Dendritic cell treated with granulocyte-macrophage colony-stimulating factor and Interleukin-4, amounts not matched to agents 40 ng/mL and 50 ng/mL, for 4 days (primary cell): ENCODE data around the gene SNHG17.
"Not testable (repeated sequence)": the region's sequence is repeated elsewhere in the genome, so short reads cannot be mapped to it uniquely, and the experiment has no call there.

Source experiments
- H3K27ac Mint-ChIP-seq: one replicate; pipeline ENCODE4 v1.8.0; 2022; ENCODE audit warnings: mild to moderate bottlenecking, mixed read lengths
- H3K27me3 Mint-ChIP-seq: one replicate; pipeline ENCODE4 v1.8.0; 2022; ENCODE audit warnings: mild to moderate bottlenecking, mixed read lengths
- H3K36me3 Mint-ChIP-seq: one replicate; pipeline ENCODE4 v1.8.0; 2022; ENCODE audit warnings: low read depth, mixed read lengths
- H3K4me1 Mint-ChIP-seq: one replicate; pipeline ENCODE4 v1.8.0; 2022; ENCODE audit warnings: low read depth, mixed read lengths
- H3K4me3 Mint-ChIP-seq: one replicate; pipeline ENCODE4 v1.8.0; 2022; ENCODE audit warnings: mild to moderate bottlenecking, moderate library complexity, mixed read lengths
- H3K9me3 Mint-ChIP-seq: one replicate; pipeline ENCODE4 v1.8.0; 2022; ENCODE audit warnings: mixed read lengths
- intact Hi-C: fragments of 100-400 bp; cut with micrococcal nuclease; formaldehyde crosslinking; loops from one replicate; pipeline ENCODE4 v1.15.0; 2022

The SNHG17 gene

DNA sequence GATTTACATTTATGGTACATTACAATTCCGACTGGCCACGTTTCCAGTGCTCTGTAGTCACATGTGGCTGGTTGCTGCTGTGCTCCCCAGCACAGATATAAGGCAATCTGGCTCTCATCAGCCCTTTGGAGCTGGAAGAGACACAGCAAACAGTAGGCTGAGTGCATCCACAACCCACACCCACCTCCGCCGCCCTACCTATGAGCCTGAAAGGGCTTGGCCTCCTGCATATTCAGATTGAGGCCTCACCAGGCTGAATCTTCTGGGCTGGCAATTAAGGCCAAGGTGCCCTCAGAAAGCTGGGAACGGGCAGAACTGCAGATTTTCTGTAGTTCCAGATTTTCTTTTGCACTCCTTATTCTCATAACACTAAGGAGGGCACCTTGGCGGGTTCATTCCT lies 2.7 kb upstream of the SNHG17 start:
- Mint-ChIP-seq H3K4me3 (no peak overlapping the region), H3K4me1 (peaks cover 17% of the 10 kb centered on the region), H3K27me3 (peaks cover 26% of the 10 kb centered on the region), H3K36me3 (peaks cover 25% of the 10 kb centered on the region), H3K27ac (no peak overlapping the region), H3K9me3 (no peaks in the 10 kb centered on the region)
- intact Hi-C loops, result no loop called here

DNA sequence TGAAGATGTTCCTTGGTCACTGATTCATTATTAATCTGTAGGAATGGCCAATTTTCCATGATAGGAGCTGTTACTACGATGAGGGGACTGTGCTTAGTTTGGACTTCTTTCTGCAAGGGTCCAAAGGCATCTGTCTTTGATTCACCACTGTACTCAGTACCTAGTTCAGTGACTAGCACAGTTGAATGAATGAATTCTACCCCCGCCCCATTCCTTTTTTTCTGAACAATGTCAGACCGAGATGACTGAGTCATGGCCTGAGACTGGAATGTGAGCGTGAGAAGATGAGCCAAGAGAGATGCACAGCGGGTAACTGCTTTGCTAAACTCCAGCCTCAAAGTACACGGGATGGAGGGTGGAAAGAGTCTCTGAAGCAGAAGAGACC lies 419 bp upstream of the SNHG17 start:
- Mint-ChIP-seq H3K4me1 (peaks cover 37% of the 10 kb centered on the region), H3K27ac (no peak overlapping the region), H3K27me3 (peaks cover 9% of the 10 kb centered on the region), H3K4me3 (no peak overlapping the region), H3K36me3 (peaks cover 47% of the 10 kb centered on the region), H3K9me3 (no peaks in the 10 kb centered on the region)
- intact Hi-C loops, result loop anchor here (1.0 kb wide), 1 partner anchor 11 kb away; no protein-coding TSS in a partner anchor

DNA sequence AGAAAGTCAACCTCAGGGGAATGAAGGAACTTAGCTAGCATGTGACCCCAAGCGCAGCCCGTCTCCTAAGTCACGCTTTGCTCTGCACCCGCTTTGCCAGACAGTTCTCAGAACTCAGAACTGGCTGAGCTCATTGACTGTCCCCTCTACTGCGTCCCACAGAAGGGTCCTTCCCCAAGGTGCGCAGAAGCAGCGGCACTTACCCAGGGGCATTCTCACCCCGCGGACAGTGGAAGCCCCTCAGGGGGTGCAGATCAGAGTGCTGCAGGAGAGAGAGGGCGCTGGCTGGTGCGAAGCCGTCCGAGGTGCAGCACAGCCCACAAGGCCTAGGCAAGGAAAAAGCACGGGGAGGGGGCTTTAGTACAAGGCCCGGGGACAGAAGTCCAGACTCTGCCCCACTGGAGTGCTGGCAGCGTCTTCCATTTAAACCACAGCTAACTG lies 807 bp downstream of the SNHG17 start:
- Mint-ChIP-seq H3K27ac (peak overlapping the region; percentile 91), H3K4me1 (peaks cover 42% of the 10 kb centered on the region), H3K36me3 (peaks cover 56% of the 10 kb centered on the region), H3K9me3 (no peaks in the 10 kb centered on the region), H3K4me3 (peak overlapping the region; percentile 88), H3K27me3 (peaks cover 8% of the 10 kb centered on the region)
- intact Hi-C loops, result no loop called here

DNA sequence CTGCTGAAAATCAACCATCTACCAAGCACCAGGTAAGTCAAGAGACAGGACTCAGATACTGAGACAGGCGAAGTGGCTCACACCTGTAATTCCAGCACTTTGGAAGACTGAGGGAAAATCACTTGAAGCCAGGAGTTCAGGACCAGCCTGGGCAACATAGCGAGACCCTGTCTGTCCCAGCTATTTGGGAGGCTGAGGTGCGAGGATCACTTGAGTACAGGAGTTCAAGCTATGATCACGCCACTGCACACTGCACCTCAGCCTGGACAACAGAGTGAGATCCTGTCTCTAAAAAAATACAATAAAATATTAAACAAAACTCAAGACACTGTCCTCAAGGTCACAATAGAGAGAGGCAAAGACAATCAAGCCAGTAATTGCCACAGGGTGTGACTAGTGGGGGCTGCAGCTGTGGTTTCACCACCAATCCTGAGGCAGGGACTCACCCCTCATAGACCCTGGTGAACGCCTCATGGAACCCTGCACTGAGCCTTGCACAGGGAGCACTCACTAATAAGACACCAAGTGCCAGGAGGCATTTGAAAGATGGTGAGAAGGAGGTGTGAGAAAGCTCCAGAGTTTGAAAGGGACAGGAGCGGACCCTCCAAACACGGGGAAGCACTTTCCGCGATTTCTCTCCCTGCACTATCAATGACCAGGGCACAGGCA lies 1.7 kb downstream of the SNHG17 start:
- Mint-ChIP-seq H3K27me3 (peaks cover 2% of the 10 kb centered on the region), H3K36me3 (peaks cover 65% of the 10 kb centered on the region), H3K9me3 (no peaks in the 10 kb centered on the region), H3K4me1 (peaks cover 51% of the 10 kb centered on the region), H3K27ac (peak overlapping the region; percentile 91), H3K4me3 (peak overlapping the region; percentile 88)
- intact Hi-C loops, result no loop called here

DNA sequence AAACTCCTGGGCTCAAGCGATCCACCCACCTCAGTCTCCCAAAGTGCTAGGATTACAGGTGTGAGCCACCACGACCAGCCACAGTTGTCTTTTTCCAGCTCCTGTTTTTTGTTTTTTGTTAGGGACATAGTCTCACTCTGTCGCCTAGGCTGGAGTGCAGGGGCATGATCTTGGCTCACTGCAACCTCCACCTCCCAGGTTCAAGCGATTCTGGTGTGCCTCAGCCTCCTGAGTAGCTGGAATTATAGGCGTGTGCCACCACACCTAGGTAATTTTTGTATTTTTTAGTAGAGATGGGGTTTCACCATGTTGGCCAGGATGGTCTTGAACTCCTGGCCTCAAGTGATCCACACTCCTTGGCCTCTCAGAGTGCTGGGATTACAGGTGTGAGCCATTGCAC lies 2.3 kb downstream of the SNHG17 start:
- Mint-ChIP-seq H3K4me1 (peaks cover 57% of the 10 kb centered on the region), H3K36me3 (peaks cover 71% of the 10 kb centered on the region)
- H3K27me3 Mint-ChIP-seq, H3K4me3 Mint-ChIP-seq, intact Hi-C loops, H3K9me3 Mint-ChIP-seq, H3K27ac Mint-ChIP-seq: not testable (repeated sequence)

DNA sequence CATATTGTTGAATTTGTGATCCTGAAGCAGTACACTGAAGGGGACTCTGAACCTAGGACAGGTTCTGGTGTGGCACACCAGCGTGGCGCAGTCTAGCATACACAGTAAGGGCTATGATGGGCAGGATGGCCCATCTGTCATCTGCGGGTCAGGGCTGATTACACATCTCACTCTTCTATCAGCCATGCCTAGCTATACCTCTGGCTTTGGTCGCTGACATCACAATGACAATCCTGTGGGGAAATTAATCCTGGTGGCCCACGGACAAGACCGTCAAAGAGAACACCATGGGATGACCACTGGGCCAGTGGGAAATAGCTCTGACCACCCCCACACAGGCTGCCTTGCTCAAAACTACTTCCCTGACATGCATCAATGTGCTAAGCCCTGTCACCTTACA lies 2.8 kb downstream of the SNHG17 start:
- Mint-ChIP-seq H3K4me3 (no peak overlapping the region), H3K4me1 (peaks cover 62% of the 10 kb centered on the region), H3K27me3 (no peaks in the 10 kb centered on the region), H3K36me3 (peaks cover 77% of the 10 kb centered on the region), H3K27ac (no peak overlapping the region), H3K9me3 (no peaks in the 10 kb centered on the region)
- intact Hi-C loops, result no loop called here

DNA sequence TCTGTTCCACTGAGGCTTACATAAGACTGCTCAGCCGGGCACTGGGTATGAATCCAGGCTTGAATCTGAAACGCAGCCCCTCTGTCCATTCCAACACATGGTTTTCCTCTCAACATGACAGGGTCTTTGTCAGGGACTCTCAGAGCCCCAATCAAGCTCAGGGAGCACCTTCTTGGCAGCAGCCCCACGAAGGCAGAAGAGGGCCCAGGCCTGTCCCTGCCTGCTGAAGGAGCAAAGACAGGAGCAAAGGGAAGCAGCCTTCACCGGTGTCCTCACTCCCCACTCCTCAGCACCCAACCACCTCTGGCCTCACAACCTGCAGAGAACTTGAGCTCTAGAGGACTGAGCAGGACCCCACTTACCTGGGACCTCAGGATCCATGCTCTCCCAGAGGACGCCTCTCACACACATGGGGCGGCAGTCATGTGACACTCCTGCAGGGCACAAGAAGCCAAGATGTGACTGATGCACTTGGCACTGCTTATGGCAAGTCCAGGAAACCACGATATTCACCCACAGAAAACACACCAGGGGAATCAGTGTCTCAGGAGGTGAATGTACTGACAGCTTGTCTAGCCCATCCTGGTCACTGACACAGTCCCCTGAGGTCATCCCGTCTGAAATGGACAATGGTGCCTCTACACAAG lies 4.3 kb downstream of the SNHG17 start:
- intact Hi-C loops, result no loop called here
- Mint-ChIP-seq H3K4me1 (peaks cover 75% of the 10 kb centered on the region), H3K36me3 (peaks cover 92% of the 10 kb centered on the region), H3K27me3 (no peaks in the 10 kb centered on the region), H3K4me3 (no peak overlapping the region), H3K9me3 (no peaks in the 10 kb centered on the region), H3K27ac (no peak overlapping the region)

DNA sequence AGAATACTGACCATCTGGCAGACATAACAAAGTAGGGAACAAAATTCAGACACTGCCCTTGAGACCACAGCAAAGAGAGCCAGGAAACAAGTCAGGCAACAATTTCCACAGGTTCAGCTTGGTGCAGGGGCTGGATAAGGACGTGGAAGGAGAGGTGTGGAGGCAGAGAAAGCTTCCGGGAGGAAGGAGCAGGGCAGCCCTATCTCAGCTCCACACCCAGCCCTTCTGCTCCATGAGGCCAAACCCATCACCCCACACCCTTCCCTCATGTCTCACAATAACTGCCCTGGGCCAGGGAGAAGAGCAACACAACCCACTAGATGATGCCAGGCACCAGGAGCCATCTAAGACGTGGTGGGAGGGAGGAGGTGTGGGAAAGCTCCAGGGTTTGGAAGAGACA lies 5.8 kb downstream of the SNHG17 start:
- H3K4me3 Mint-ChIP-seq, result no peak overlapping the region
- H3K9me3 Mint-ChIP-seq, result no peaks in the 10 kb centered on the region
- intact Hi-C loops, result no loop called here
- H3K36me3 Mint-ChIP-seq, result peaks cover 97% of the 10 kb centered on the region
- H3K27me3 Mint-ChIP-seq, result no peaks in the 10 kb centered on the region
- no peak overlapping the region for H3K27ac Mint-ChIP-seq
- peaks cover 79% of the 10 kb centered on the region for H3K4me1 Mint-ChIP-seq

DNA sequence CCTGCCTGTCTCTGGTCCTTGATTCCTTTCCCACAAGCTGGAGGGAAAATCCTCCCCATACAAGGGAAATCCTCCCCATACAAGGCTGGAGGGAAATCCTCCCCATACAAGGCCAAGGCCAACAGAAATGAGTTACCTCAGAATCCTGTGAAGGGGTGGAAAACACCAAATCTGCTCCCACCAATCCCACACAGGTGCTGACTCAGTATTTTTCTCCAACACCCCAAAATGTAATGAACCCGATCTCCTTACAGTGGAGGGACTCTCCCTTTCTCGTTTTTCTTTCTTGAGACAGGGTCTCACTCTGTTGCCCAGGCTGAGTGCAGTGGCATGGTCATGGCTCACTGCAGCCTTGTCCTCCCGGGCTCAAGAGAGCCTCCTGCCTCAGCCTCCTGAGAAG lies 6.3 kb downstream of the SNHG17 start:
- H3K9me3 Mint-ChIP-seq, result no peaks in the 10 kb centered on the region
- no peak overlapping the region for H3K4me3 Mint-ChIP-seq
- H3K27me3 Mint-ChIP-seq, result no peaks in the 10 kb centered on the region
- H3K4me1 Mint-ChIP-seq, result peaks cover 75% of the 10 kb centered on the region
- intact Hi-C loops, result no loop called here
- no peak overlapping the region for H3K27ac Mint-ChIP-seq
- peaks cover 97% of the 10 kb centered on the region for H3K36me3 Mint-ChIP-seq

DNA sequence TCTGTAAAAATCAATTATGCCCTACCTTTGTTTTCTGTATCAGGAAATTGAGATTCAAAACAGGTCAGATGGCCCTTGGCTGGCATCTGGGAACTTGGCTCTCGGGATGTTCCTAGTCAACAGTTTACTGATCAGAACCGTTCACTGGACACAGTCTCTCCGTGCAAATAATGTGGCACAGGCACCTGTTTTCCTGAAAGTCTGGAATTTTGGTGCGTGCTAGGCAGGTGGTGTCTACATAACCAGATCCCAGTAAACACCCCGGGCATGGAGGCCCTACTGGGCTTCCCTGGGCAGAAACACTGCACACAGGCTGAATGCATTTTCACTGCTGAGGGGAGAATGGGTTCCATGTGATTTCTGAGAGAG lies 7.5 kb downstream of the SNHG17 start:
- no peaks in the 10 kb centered on the region for H3K27me3 Mint-ChIP-seq
- H3K36me3 Mint-ChIP-seq, result peaks cover 97% of the 10 kb centered on the region
- no peaks in the 10 kb centered on the region for H3K9me3 Mint-ChIP-seq
- intact Hi-C loops, result no loop called here
- H3K27ac Mint-ChIP-seq, result no peak overlapping the region
- peaks cover 64% of the 10 kb centered on the region for H3K4me1 Mint-ChIP-seq
- H3K4me3 Mint-ChIP-seq, result no peak overlapping the region

DNA sequence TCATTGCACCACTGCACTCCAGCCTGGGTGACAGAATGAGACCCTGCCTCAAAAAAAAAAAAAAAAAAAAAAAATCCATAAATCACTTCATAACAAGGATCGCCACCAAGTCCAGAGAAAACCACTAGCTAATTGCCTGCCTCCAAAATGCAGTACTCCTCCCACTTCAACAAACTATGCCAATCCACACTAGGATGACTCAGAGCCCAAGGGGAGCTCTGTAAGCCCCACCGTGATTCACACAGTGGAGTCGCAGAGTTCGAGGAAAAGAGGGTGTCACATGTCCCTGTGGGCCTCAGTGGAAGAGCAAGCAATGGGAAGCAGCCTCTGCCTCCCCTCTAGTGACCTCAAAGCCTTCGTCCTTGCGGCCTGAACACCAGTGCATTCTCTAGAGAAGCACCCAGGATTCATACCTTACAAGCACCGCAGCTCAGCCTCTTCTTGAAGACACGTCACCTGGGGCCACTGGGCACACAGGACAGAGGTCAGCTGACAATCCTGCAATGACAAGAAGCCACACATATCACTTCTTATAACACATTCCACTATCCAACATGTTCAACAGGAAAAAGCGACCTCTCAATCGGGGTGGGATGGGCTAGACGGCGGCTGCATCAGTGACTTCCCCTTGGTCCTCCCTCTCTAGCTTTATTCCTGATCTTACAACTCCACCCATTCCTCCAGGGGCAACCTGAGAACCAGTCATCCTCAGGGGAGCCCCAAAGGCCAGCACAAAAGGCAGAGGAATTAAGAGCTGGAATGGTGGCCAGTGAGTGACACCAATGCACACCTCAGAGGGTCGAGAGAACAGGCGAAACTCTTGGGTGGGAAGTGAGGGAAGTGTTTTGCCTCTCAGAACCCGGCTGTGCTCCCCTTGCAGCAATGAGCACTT lies 8.9 kb downstream of the SNHG17 start:
- H3K27ac Mint-ChIP-seq, result peak overlapping the region; percentile 28
- intact Hi-C loops, result no loop called here
- H3K27me3 Mint-ChIP-seq, result no peaks in the 10 kb centered on the region
- H3K4me3 Mint-ChIP-seq, result no peak overlapping the region
- H3K36me3 Mint-ChIP-seq, result peaks cover 97% of the 10 kb centered on the region
- H3K9me3 Mint-ChIP-seq, result no peaks in the 10 kb centered on the region
- peaks cover 52% of the 10 kb centered on the region for H3K4me1 Mint-ChIP-seq

DNA sequence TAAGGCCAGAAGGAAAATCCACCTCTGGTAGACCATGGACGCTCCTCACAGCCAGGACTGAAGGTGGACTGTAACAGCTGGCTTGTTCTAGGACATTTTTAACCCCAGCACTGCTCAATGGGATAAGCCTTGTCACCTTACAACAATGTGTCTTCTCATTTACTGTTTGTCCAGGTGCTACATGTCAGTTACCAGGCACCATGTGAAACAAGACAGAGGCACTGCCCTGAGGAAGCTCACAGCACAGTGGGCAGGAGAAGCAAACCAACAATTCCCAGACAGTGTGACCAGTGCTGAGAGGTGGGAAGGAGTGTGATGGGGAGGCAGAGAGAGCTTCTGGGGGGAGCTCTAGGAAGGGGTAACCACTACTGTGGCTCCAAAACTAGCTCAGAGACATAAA lies 10.7 kb downstream of the SNHG17 start:
- no peaks in the 10 kb centered on the region for H3K27me3 Mint-ChIP-seq
- no peaks in the 10 kb centered on the region for H3K9me3 Mint-ChIP-seq
- no peak overlapping the region for H3K4me3 Mint-ChIP-seq
- intact Hi-C loops, result no loop called here
- H3K36me3 Mint-ChIP-seq, result peaks cover 100% of the 10 kb centered on the region
- H3K27ac Mint-ChIP-seq, result no peak overlapping the region
- peaks cover 42% of the 10 kb centered on the region for H3K4me1 Mint-ChIP-seq

DNA sequence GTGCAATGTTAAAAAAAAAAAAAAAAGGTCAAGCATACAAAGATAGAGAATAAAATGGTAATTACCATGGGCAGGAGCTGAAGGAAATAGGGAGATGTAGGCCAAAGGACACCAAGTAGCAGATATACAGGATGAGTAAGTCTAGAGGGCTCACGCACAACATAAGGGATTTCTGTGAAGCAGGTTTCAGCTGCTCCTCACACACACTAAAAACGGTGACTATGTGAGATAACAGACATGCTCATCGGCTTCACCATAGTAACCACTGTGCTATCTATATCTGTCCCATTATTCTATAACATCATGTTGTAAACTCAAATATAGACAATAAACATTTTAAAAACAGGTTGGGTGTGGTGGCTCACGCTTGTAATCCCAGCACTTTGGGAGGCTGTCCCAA lies 11.6 kb downstream of the SNHG17 start:
- Mint-ChIP-seq H3K27me3 (no peaks in the 10 kb centered on the region), H3K4me3 (no peak overlapping the region), H3K9me3 (no peaks in the 10 kb centered on the region), H3K36me3 (peaks cover 100% of the 10 kb centered on the region), H3K27ac (no peak overlapping the region), H3K4me1 (peaks cover 33% of the 10 kb centered on the region)
- intact Hi-C loops, result no loop called here

DNA sequence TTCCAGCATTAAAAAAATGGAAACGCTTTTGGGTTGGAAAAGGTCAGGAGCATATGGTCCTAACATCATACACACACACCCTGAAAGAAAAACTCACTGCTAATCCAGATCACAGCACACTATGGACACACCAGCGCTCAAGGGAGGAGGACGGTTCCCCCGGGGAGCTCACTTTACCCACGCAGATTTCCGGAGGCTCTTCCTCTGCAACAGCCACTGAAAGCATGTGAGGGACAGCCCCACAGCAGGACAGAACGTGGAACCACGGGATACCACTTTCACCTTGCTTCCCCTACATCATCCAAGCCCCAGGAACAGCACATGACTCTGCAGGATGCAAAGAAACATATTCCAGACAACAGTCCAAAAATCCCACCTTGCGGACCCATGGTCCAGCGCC lies 13.2 kb downstream of the SNHG17 start:
- intact Hi-C loops, result no loop called here
- Mint-ChIP-seq H3K9me3 (no peaks in the 10 kb centered on the region), H3K27ac (no peak overlapping the region), H3K36me3 (peaks cover 95% of the 10 kb centered on the region), H3K4me3 (no peak overlapping the region), H3K4me1 (peaks cover 17% of the 10 kb centered on the region), H3K27me3 (no peaks in the 10 kb centered on the region)
